Effector CD8-positive, alpha-beta T cell (primary cell): ENCODE results near the gene ERBIN.
"Not testable (repeated sequence)": the region's sequence is repeated elsewhere in the genome, so short reads cannot be mapped to it uniquely, and the experiment has no call there.

Experiments used
- DNase-seq: peaks from one replicate; lab custom pipeline; 2025; lab: John Stamatoyannopoulos, UW

ERBIN gene

GRCh38 chr5:65919773-65920172 lies 6.6 kb upstream of the ERBIN start:
- DNase-seq, result no peak

- DNase-seq, result no peak
Observed at GRCh38 chr5:65923339-65923738, 3.0 kb upstream of the ERBIN start.

- no peak for DNase-seq
Observed at GRCh38 chr5:65924366-65925043, 1.9 kb upstream of the ERBIN start.

DNA sequence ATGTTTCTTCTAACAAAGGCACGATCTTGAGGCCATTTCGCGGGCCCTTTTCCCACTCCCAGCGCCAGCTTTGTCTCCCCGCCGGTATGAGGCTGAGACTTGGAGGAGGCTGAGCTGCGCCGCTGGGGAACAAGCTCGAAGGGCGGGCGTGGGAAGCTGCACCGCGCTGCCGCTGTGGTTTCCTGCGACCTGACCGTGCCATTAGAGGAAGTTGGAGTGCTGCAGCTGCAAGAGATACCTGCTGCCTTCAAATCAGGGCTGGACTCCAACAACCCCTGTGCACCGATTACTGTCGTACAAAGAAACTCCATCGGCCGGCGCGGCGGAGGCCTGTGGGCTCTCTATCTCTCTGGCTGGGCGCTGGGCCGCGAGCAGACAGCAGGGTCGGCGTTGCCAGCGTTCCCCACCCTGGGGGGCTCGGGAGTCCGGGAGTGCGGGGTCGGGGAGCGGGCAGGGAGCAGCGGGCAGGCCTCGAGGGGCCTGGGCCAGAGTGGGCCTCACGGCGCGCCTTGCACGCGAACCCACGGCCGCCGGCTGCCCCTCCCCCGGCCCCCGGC lies 1.3 kb upstream of the ERBIN start:
- DNase-seq, result peak; percentile 54

DNA sequence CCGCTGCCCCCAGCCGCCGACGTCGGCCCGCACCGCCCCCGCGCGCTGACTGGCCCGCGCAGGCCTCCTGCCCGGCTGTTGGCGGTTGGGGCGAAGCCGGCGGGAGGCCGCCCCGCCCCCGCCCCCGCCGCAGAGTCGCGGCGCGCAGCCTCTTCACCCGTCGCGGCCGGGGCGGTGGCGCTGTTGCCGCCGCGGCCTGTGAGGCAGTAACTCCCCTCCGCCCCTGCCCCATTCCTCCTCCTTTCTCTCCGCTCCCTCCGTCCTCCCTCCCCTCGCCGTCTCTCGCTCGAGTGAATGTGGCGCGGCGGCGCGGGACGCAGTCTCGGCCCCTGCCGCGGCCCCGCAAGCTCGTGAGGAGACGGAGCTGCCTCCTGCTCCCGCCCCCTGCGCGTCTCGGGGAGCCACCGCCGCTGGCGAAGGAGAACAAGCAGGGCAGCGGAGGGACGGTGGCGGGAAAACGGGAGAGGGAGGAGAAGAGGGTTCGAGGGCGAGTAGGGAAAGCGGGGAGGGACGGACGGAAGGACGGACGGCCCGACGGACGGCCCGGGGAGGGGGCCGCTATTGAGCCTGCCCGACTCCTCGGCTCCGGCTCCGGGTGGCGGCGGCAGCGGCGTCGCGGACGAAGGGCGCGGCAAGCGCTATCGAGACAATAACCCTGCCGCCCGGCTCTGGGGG lies 637 bp upstream of the ERBIN start:
- DNase-seq, result peak; percentile 69

- DNase-seq, result no peak
Observed at GRCh38 chr5:65926893-65927292, 518 bp downstream of the ERBIN start.

GRCh38 chr5:65927503-65928321 lies 1.3 kb downstream of the ERBIN start:
- DNase-seq, result no peak

DNA sequence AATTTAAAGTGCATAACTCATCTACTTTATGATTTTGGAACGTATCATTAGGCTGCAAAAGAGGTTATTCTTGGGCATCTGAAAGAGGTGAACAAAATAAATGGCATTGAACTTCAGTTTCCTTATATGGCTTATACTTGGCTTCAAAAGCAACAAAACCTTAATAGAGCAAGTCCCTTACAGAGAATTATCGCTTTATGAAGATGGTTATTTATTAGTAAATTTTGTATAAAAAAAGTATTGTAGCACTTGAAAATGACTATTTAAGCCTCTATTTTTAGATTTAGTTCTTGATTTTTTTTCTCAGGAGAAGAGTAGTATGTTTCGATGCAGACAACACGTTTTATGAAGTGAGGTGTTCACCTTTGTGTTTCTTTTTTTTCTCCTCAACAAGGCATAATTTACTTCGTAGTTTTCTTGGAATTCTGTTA lies 2.0 kb downstream of the ERBIN start:
- DNase-seq, result no peak

- DNase-seq, result no peak
Observed at GRCh38 chr5:65928860-65929259, 2.5 kb downstream of the ERBIN start.

DNA sequence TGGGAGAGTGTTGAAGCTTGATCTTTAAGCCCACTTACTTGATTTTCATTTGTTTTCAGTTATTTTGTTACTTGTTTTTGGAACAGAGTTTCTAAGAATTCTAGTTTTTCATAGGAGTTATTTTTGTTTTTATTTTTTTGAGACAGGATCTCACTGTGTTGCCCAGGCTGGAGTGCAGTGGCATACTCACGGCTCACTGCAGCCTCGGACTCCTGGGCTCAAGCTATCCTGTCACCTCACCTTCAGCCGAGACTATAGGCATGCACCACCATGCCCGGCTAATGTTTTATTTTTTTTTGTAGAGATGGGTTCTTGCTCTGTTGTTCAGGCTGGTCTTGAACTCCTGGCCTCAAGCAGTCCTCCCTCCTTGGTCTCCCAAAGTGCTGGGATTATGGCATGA lies 6.3 kb downstream of the ERBIN start:
- DNase-seq, result no peak

- no peak for DNase-seq
Observed at GRCh38 chr5:65933295-65933694, 6.9 kb downstream of the ERBIN start.

GRCh38 chr5:65938256-65938655 lies 11.9 kb downstream of the ERBIN start:
- DNase-seq, result no peak

GRCh38 chr5:65943771-65944170 lies 17.4 kb downstream of the ERBIN start:
- DNase-seq, result no peak

GRCh38 chr5:65946198-65946745 lies 19.9 kb downstream of the ERBIN start:
- no peak for DNase-seq

- DNase-seq, result no peak
Observed at GRCh38 chr5:65948115-65948747, 21.9 kb downstream of the ERBIN start.

GRCh38 chr5:65951330-65951729 lies 25.0 kb downstream of the ERBIN start:
- DNase-seq, result no peak

DNA sequence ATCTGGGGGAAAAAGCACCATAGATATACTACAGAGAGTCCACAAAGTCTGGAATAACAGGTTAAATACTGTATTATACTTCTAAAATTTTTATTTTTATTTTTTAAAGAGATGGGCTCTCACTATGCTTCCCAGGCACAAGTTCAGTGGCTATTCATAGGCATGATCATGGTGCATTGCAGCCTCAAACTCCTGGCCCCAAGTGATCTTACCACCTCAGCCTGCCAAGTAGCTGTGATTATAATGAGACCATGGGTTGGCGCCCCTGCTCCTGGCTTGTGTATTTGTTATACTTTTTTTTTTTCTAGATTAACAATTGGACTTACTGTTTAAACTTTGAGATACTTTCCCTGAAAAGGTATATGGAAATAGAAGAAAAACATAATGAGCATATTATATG lies 25.9 kb downstream of the ERBIN start:
- no peak for DNase-seq

DNA sequence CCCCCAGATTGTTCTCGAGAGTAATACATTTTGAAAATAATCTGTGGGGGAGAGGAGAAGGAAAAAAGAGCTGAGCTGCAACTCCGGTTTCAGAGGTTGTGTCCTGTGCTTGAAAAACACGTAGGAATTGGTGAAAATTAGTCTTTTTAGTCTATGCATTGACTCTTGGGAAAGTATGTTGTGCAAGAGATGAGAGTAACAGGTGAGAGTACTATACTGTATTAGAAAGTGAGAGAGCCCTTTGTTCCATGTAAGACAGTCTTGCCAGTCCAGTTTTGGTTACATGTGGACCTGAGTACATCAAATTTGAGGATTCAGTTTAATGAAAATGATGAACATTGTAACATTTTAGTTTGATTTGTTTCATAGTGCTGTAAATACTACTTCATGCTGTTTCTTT lies 27.8 kb downstream of the ERBIN start:
- no peak for DNase-seq

DNA sequence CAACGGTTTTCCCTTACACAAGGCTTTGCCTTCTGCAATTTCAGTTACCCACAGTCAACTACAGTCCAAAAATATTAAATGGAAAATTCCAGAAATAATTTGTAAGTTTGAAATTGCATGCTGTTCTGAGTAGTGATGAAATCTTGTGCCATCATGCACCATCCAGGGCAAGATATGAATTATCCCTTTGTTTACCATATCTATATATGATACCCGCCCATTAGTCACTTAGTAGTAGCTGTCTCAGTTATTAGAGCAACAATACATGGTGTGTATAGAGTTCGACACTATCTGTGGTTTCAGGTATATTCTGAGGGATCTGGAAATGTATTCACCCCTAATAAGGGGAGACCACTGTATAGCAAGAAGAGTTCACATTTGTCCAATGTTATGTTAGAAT lies 29.4 kb downstream of the ERBIN start:
- no peak for DNase-seq

GRCh38 chr5:65957703-65958102 lies 31.3 kb downstream of the ERBIN start:
- not testable (repeated sequence) for DNase-seq

- no peak for DNase-seq
Observed at GRCh38 chr5:65961633-65962032, 35.3 kb downstream of the ERBIN start.
